GM19023 (cell line): Measurements from ENCODE around the gene GCK.

Experiments used
- ATAC-seq: cut with Tn5 transposase; IDR thresholded peaks from one replicate; pipeline ENCODE4 v1.9.1; 2021; ENCODE audit warnings: mild to moderate bottlenecking, moderate library complexity; ENCODE audit not compliant: unreplicated experiment

The GCK gene

GRCh38 chr7:44223362-44224079, 34.3 kb upstream of the GCK start:
- no peak for ATAC-seq

- ATAC-seq, result no peak
These were observed 33.6 kb upstream of the GCK start for GRCh38 chr7:44222776-44223261.

- ATAC-seq, result no peak
These were observed 32.8 kb upstream of the GCK start for GRCh38 chr7:44222074-44222473.

GRCh38 chr7:44221231-44221791, 32.1 kb upstream of the GCK start:
- ATAC-seq, result no peak

GRCh38 chr7:44220358-44221112, 31.3 kb upstream of the GCK start:
- no peak for ATAC-seq

- ATAC-seq, result no peak
These were observed 30.8 kb upstream of the GCK start for GRCh38 chr7:44220046-44220357.

- ATAC-seq, result no peak
These were observed 30.3 kb upstream of the GCK start for GRCh38 chr7:44219371-44220045.

GRCh38 chr7:44218418-44219201, 29.4 kb upstream of the GCK start:
- no peak for ATAC-seq

GRCh38 chr7:44217852-44218402, 28.7 kb upstream of the GCK start:
- ATAC-seq, result no peak

GRCh38 chr7:44217223-44217714, 28.0 kb upstream of the GCK start:
- ATAC-seq, result no peak

- ATAC-seq, result no peak
These were observed 27.4 kb upstream of the GCK start for GRCh38 chr7:44216521-44217222.

- no peak for ATAC-seq
These were observed 26.8 kb upstream of the GCK start for GRCh38 chr7:44216019-44216418.

GRCh38 chr7:44215531-44215930, 26.3 kb upstream of the GCK start:
- ATAC-seq, result no peak

GRCh38 chr7:44213877-44214388, 24.7 kb upstream of the GCK start:
- no peak for ATAC-seq

GRCh38 chr7:44213206-44213876, 24.1 kb upstream of the GCK start:
- ATAC-seq, result no peak

GRCh38 chr7:44212581-44213184, 23.4 kb upstream of the GCK start:
- ATAC-seq, result no peak

GRCh38 chr7:44212018-44212417, 22.8 kb upstream of the GCK start:
- ATAC-seq, result no peak

GRCh38 chr7:44211126-44211675, 22.0 kb upstream of the GCK start:
- ATAC-seq, result no peak
